ENCODE data around the gene AFDN. TPM values are rescaled to one million over a fixed set of nuclear protein-coding genes. Genes with fewer than 3 reads are reported as not detected.
A peak's percentile ranks its signal among the peaks of the same experiment; 100 is the strongest.

The AFDN gene
- total RNA-seq, 2 donors from 2014 or later, result 213 to 232 TPM

- Histone ChIP-seq H3K4me3 (no peak overlapping the region), H3K27me3 (no peaks in the 10 kb centered on the region), H3K27ac (no peak overlapping the region), H3K4me1 (no peaks in the 10 kb centered on the region), H3K36me3 (no peaks in the 10 kb centered on the region), H3K9me3 (no peaks in the 10 kb centered on the region), H3K9ac (ENCODE audit: low read depth in 2 of 2, low read length in 2 of 2) (no peak overlapping the region)
- intact Hi-C loops (cut with DNase I), result no loop called here
- DNase-seq, result no peak
- TF ChIP-seq CTCF (IDR thresholded peaks at IDR 0.05), result no peak
Measured at GRCh38 chr6:167788563-167788903, 38.2 kb upstream of the AFDN start.

DNA sequence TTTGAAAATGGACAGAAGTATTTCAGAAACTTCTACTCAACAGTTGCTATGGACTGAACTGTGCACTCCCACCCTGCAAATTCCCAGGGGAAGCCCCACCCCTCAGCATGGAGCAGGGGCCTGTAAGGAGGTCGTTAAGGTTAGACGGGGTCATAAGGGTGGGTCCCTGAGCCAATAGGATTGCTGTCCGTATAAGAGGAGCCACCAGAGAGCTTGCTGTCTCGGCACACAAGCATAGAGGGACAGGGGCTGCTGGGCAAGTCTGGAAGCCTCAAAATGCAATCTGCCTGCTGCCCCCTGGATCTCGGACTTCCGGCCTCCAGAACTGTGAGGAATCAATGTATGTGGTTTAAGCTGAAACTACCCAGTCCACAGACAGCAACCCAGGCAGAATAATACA lies 37.4 kb upstream of the AFDN start:
- Histone ChIP-seq H3K4me1 (no peaks in the 10 kb centered on the region), H3K36me3 (no peaks in the 10 kb centered on the region), H3K9ac (ENCODE audit: low read depth in 2 of 2, low read length in 2 of 2) (no peak overlapping the region), H3K27ac (no peak overlapping the region), H3K9me3 (no peaks in the 10 kb centered on the region), H3K27me3 (no peaks in the 10 kb centered on the region), H3K4me3 (no peak overlapping the region)
- no peak for TF ChIP-seq CTCF (IDR thresholded peaks at IDR 0.05)
- no peak for DNase-seq
- intact Hi-C loops (cut with DNase I), result no loop called here

- intact Hi-C loops (cut with DNase I), result no loop called here
- no peak overlapping the region for H3K27ac ChIP-seq
- no peak overlapping the region for H3K9ac ChIP-seq (ENCODE audit: low read depth in 2 of 2, low read length in 2 of 2)
- no peaks in the 10 kb centered on the region for H3K36me3 ChIP-seq
- no peaks in the 10 kb centered on the region for H3K27me3 ChIP-seq
- H3K4me3 ChIP-seq, result no peak overlapping the region
- TF ChIP-seq CTCF (IDR thresholded peaks at IDR 0.05), result no peak
- no peaks in the 10 kb centered on the region for H3K4me1 ChIP-seq
- DNase-seq, result peak; percentile 14
- no peaks in the 10 kb centered on the region for H3K9me3 ChIP-seq
Measured at GRCh38 chr6:167791091-167791779, 35.5 kb upstream of the AFDN start.

DNA sequence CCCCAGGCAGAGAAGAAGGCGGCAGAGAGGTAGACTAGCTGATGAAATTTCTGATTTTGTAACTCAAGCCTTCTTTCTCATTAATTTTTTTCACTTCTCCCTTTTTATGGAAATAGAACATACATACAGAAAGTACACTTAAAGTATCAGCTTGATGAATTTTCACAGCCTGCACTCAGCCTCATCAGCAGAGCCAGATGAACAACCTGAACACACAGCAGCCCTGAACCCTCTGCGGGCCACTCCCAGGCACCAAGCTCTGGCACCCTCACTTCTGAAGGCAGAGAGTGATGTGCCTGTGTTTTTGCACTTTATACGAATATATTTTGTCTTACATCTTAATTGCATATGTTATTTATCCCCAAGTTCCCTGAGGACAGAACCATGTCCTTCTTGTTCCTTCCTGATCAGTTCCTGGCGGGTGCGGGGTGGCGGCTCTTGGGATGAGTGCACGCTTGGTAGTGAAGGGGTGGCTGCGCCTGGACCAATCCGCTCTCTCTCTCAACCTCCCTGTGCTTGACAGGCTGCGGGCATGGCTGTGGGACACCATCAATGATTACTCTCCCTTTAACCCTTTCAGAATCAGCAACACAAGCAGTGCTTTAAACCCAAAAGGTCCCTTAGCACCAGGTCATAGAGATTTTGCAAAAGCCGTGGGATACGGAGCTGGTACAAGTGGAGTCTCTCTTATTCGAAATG lies 34.8 kb upstream of the AFDN start:
- H3K4me3 ChIP-seq, result no peak overlapping the region
- intact Hi-C loops (cut with DNase I), result no loop called here
- peak; percentile 19 for DNase-seq
- H3K9ac ChIP-seq (ENCODE audit: low read depth in 2 of 2, low read length in 2 of 2), result no peak overlapping the region
- H3K9me3 ChIP-seq, result no peaks in the 10 kb centered on the region
- H3K36me3 ChIP-seq, result no peaks in the 10 kb centered on the region
- H3K27me3 ChIP-seq, result no peaks in the 10 kb centered on the region
- H3K4me1 ChIP-seq, result no peaks in the 10 kb centered on the region
- no peak for TF ChIP-seq CTCF (IDR thresholded peaks at IDR 0.05)
- H3K27ac ChIP-seq, result no peak overlapping the region

DNA sequence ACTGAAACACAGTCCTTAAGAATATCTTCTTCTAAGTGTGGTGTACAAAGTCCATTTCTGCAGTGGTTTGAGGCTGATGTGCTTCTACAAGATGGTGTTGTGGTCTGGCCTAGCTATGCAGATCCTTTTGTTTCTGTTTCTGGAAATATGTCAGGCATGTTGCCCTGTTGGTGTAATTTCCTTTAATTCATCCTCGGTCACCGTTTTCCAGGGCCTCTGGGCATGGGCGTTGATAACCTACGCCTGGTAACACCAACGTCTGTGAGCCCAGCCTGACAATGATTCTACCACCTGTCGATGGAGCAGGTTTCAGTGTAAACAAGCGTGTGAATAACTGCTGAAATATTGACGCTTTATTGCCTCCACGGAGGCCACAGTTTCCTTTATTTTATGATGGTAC lies 33.3 kb upstream of the AFDN start:
- peak overlapping the region; percentile 2 for H3K27ac ChIP-seq
- no peaks in the 10 kb centered on the region for H3K36me3 ChIP-seq
- H3K9ac ChIP-seq (ENCODE audit: low read depth in 2 of 2, low read length in 2 of 2), result no peak overlapping the region
- intact Hi-C loops (cut with DNase I), result no loop called here
- peak; percentile 61 for DNase-seq
- no peaks in the 10 kb centered on the region for H3K27me3 ChIP-seq
- H3K9me3 ChIP-seq, result no peaks in the 10 kb centered on the region
- H3K4me3 ChIP-seq, result no peak overlapping the region
- no peaks in the 10 kb centered on the region for H3K4me1 ChIP-seq
- TF ChIP-seq CTCF (IDR thresholded peaks at IDR 0.05), result no peak
